Measurements from ENCODE around the gene CDK6.

CDK6 gene

GRCh38 chr7:92627956-92628355 is 208.4 kb downstream of the CDK6 start:
- H3K36me3 ChIP-seq (ENCODE audit: control insufficient read depth in 4 of 4, insufficient read depth in 4 of 4, low read length in 3 of 4): peaks cover 17 to 65% (median 29%) of the 10 kb centered on the region in 4 experiments
- POLR2A ChIA-PET: interaction anchor here (1.0 kb wide), 1 partner anchor 12 kb away, joined by 3 read pairs; no protein-coding TSS in a partner anchor
- WGBS (ENCODE audit: insufficient coverage): 100% methylated on average over 1 of the region's 4 CpGs
- H3K9me3 ChIP-seq (ENCODE audit: control extremely low read depth in 1 of 5, control insufficient read depth in 4 of 5, insufficient read depth in 2 of 5, low read depth in 1 of 5, low read length in 4 of 5): peaks cover 0 to 24% (median 0%) of the 10 kb centered on the region in 5 experiments
- no peak for DNase-seq
- no peak overlapping the region for H3K4me3 ChIP-seq (ENCODE audit: control insufficient read depth in 1 of 7, extremely low read depth in 1 of 7, insufficient read depth in 4 of 7, low read depth in 2 of 7, low read length in 6 of 7)
- CTCF ChIA-PET: no interaction called here
- H3K27me3 ChIP-seq (replicated peaks in 2 of 5; ENCODE audit: control insufficient read depth in 4 of 5, insufficient read depth in 5 of 5, low read length in 4 of 5): no peaks in the 10 kb centered on the region
- no peak overlapping the region for H3K27ac ChIP-seq (ENCODE audit: insufficient read depth in 1 of 2, low read depth in 1 of 2, low read length in 2 of 2, poor library complexity in 1 of 2, severe bottlenecking in 2 of 2)
- peaks cover 22 to 64% (median 45%) of the 10 kb centered on the region in 4 experiments for H3K4me1 ChIP-seq (ENCODE audit: control extremely low read depth in 1 of 4, control insufficient read depth in 4 of 4, insufficient read depth in 4 of 4, low read length in 3 of 4)

GRCh38 chr7:92626281-92626809 is 210.0 kb downstream of the CDK6 start:
- peaks cover 23 to 64% (median 45%) of the 10 kb centered on the region in 4 experiments for H3K4me1 ChIP-seq (ENCODE audit: control extremely low read depth in 1 of 4, control insufficient read depth in 4 of 4, insufficient read depth in 4 of 4, low read length in 3 of 4)
- DNase-seq: no peak
- WGBS (ENCODE audit: insufficient coverage): no CpG with 5 or more reads among the region's 4 CpGs
- H3K36me3 ChIP-seq (ENCODE audit: control insufficient read depth in 4 of 4, insufficient read depth in 4 of 4, low read length in 3 of 4): peaks cover 17 to 76% (median 33%) of the 10 kb centered on the region in 4 experiments
- ChIA-PET CTCF (interaction anchor here (1.2 kb wide), 1 partner anchor 204 kb away, joined by 3 read pairs; no protein-coding TSS in a partner anchor), POLR2A (no interaction called here)
- H3K9me3 ChIP-seq (ENCODE audit: control extremely low read depth in 1 of 5, control insufficient read depth in 4 of 5, insufficient read depth in 2 of 5, low read depth in 1 of 5, low read length in 4 of 5): peaks cover 0 to 24% (median 0%) of the 10 kb centered on the region in 5 experiments
- H3K4me3 ChIP-seq (ENCODE audit: control insufficient read depth in 1 of 7, extremely low read depth in 1 of 7, insufficient read depth in 4 of 7, low read depth in 2 of 7, low read length in 6 of 7): no peak overlapping the region
- peak overlapping the region; percentile 53 to 75 for H3K27ac ChIP-seq (ENCODE audit: insufficient read depth in 1 of 2, low read depth in 1 of 2, low read length in 2 of 2, poor library complexity in 1 of 2, severe bottlenecking in 2 of 2)
- no peaks in the 10 kb centered on the region for H3K27me3 ChIP-seq (replicated peaks in 2 of 5; ENCODE audit: control insufficient read depth in 4 of 5, insufficient read depth in 5 of 5, low read length in 4 of 5)

DNA sequence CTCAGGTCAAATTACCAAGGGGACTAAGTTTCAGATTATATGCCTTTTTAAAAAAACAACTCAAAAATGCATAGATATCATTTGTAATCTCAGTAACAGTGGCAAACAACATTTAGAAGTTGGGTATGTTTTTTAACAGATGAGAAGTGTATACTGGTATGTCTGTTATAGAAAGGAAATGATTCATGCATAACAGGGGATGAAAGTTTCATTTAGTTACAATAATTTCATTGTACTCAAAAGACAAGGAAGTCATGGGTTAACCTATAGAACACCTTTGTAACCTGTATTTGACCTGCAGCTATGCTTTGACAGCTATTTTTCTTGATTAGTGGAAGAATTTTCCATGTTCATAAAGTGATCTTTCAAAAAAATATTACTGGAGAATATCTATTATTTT is 210.8 kb downstream of the CDK6 start:
- peak in 2 of 3 donors; percentile 55 to 76 for DNase-seq
- Histone ChIP-seq H3K4me1 (ENCODE audit: control extremely low read depth in 1 of 4, control insufficient read depth in 4 of 4, insufficient read depth in 4 of 4, low read length in 3 of 4) (peaks cover 21 to 63% (median 43%) of the 10 kb centered on the region in 4 experiments), H3K9me3 (ENCODE audit: control extremely low read depth in 1 of 5, control insufficient read depth in 4 of 5, insufficient read depth in 2 of 5, low read depth in 1 of 5, low read length in 4 of 5) (peaks cover 0 to 24% (median 0%) of the 10 kb centered on the region in 5 experiments), H3K27ac (ENCODE audit: insufficient read depth in 1 of 2, low read depth in 1 of 2, low read length in 2 of 2, poor library complexity in 1 of 2, severe bottlenecking in 2 of 2) (peak overlapping the region; percentile 53 to 75), H3K27me3 (replicated peaks in 2 of 5; ENCODE audit: control insufficient read depth in 4 of 5, insufficient read depth in 5 of 5, low read length in 4 of 5) (no peaks in the 10 kb centered on the region), H3K36me3 (ENCODE audit: control insufficient read depth in 4 of 4, insufficient read depth in 4 of 4, low read length in 3 of 4) (peaks cover 17 to 71% (median 36%) of the 10 kb centered on the region in 4 experiments), H3K4me3 (ENCODE audit: control insufficient read depth in 1 of 7, extremely low read depth in 1 of 7, insufficient read depth in 4 of 7, low read depth in 2 of 7, low read length in 6 of 7) (peak overlapping the region in 1 of 7 experiments; percentile 36)
- POLR2A ChIA-PET: no interaction called here
- CTCF ChIA-PET: interaction anchor here (0.9 to 1.4 kb wide), 4 partner anchors 8 to 207 kb away, joined by 3 to 5 read pairs (median 3); no protein-coding TSS in a partner anchor

DNA sequence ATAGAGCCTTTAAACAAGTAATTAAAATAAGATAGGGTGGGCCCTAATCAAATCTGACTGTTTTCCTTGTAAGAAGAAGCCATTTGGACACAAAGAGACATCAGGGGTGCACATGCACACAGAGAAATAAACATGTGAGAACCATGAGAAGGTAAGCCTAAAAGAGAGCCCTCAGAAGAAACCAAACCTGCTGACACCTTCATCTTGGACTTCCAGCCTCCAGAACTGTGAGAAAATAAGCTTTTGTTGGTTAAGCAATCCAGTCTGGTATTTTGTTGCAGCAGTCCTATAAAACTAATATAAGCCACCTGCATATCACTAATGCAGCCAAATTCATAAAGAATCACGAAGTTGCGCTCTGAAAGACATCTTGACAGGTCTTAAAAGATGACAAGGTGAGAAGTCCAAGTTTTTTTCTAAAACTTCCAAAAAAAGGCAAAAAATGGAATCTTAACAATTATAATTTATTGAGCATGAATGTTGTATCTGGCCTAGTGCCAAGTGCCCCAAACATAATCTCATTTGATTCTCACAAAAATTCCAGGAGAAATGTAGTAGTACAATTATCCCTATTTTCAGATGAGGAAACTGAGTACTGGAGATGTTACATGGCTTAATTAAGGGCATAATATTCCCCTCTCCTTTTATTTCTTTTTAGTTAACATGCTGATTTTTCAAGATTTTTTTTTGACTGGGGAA is 211.9 kb downstream of the CDK6 start:
- ChIA-PET CTCF (interaction anchor here (0.6 to 1.4 kb wide), 6 partner anchors 9 to 207 kb away, joined by 3 to 5 read pairs (median 3); no protein-coding TSS in a partner anchor), POLR2A (no interaction called here)

GRCh38 chr7:92623544-92623943 is 212.8 kb downstream of the CDK6 start:
- POLR2A ChIA-PET: no interaction called here
- WGBS (ENCODE audit: insufficient coverage): no CpG with 5 or more reads among the region's 1 CpG
- peaks cover 0 to 14% (median 0%) of the 10 kb centered on the region in 5 experiments for H3K9me3 ChIP-seq (ENCODE audit: control extremely low read depth in 1 of 5, control insufficient read depth in 4 of 5, insufficient read depth in 2 of 5, low read depth in 1 of 5, low read length in 4 of 5)
- peaks cover 20 to 65% (median 43%) of the 10 kb centered on the region in 4 experiments for H3K4me1 ChIP-seq (ENCODE audit: control extremely low read depth in 1 of 4, control insufficient read depth in 4 of 4, insufficient read depth in 4 of 4, low read length in 3 of 4)
- DNase-seq: no peak
- CTCF ChIA-PET: no interaction called here
- no peaks in the 10 kb centered on the region for H3K27me3 ChIP-seq (replicated peaks in 2 of 5; ENCODE audit: control insufficient read depth in 4 of 5, insufficient read depth in 5 of 5, low read length in 4 of 5)
- no peak overlapping the region for H3K4me3 ChIP-seq (ENCODE audit: control insufficient read depth in 1 of 7, extremely low read depth in 1 of 7, insufficient read depth in 4 of 7, low read depth in 2 of 7, low read length in 6 of 7)
- H3K36me3 ChIP-seq (ENCODE audit: control insufficient read depth in 4 of 4, insufficient read depth in 4 of 4, low read length in 3 of 4): peaks cover 11 to 66% (median 35%) of the 10 kb centered on the region in 4 experiments
- H3K27ac ChIP-seq (ENCODE audit: insufficient read depth in 1 of 2, low read depth in 1 of 2, low read length in 2 of 2, poor library complexity in 1 of 2, severe bottlenecking in 2 of 2): peak overlapping the region in 1 of 2 experiments; percentile 77

More for the DNA sequence above, 211.9 kb downstream of the CDK6 start:
- peaks cover 17 to 68% (median 37%) of the 10 kb centered on the region in 4 experiments for H3K36me3 ChIP-seq (ENCODE audit: control insufficient read depth in 4 of 4, insufficient read depth in 4 of 4, low read length in 3 of 4)
- no peak for DNase-seq
- H3K4me3 ChIP-seq (ENCODE audit: control insufficient read depth in 1 of 7, extremely low read depth in 1 of 7, insufficient read depth in 4 of 7, low read depth in 2 of 7, low read length in 6 of 7): peak overlapping the region in 1 of 7 experiments; percentile 25
- peak overlapping the region in 1 of 2 experiments; percentile 75 for H3K27ac ChIP-seq (ENCODE audit: insufficient read depth in 1 of 2, low read depth in 1 of 2, low read length in 2 of 2, poor library complexity in 1 of 2, severe bottlenecking in 2 of 2)
- no CpG with 5 or more reads among the region's 2 CpGs for WGBS (ENCODE audit: insufficient coverage)
- H3K27me3 ChIP-seq (replicated peaks in 2 of 5; ENCODE audit: control insufficient read depth in 4 of 5, insufficient read depth in 5 of 5, low read length in 4 of 5): no peaks in the 10 kb centered on the region
- peaks cover 20 to 61% (median 43%) of the 10 kb centered on the region in 4 experiments for H3K4me1 ChIP-seq (ENCODE audit: control extremely low read depth in 1 of 4, control insufficient read depth in 4 of 4, insufficient read depth in 4 of 4, low read length in 3 of 4)
- H3K9me3 ChIP-seq (ENCODE audit: control extremely low read depth in 1 of 5, control insufficient read depth in 4 of 5, insufficient read depth in 2 of 5, low read depth in 1 of 5, low read length in 4 of 5): peaks cover 0 to 20% (median 0%) of the 10 kb centered on the region in 5 experiments

DNA sequence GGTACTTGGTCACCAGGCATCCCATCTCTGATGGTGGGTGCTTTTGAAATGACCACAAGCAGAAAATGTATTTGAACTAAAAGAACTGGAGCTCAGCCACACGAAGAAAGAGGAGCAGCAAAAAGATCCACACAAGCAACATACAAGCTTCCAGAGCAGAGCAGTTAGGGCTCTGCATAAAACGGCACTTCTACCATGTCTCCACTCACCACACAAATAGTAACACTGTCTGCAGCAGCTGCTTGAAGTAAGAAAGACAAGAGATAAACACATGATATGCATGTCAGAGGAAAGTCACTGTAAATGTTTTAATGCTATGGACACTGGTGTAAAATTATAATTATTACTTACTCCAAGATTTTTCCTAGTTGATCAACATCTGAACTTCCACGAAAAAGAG is 213.7 kb downstream of the CDK6 start:
- H3K4me1 ChIP-seq (ENCODE audit: control extremely low read depth in 1 of 4, control insufficient read depth in 4 of 4, insufficient read depth in 4 of 4, low read length in 3 of 4): peaks cover 20 to 67% (median 43%) of the 10 kb centered on the region in 4 experiments
- peak overlapping the region; percentile 18 to 77 for H3K27ac ChIP-seq (ENCODE audit: insufficient read depth in 1 of 2, low read depth in 1 of 2, low read length in 2 of 2, poor library complexity in 1 of 2, severe bottlenecking in 2 of 2)
- no peak for DNase-seq
- H3K9me3 ChIP-seq (ENCODE audit: control extremely low read depth in 1 of 5, control insufficient read depth in 4 of 5, insufficient read depth in 2 of 5, low read depth in 1 of 5, low read length in 4 of 5): peaks cover 0 to 8% (median 0%) of the 10 kb centered on the region in 5 experiments
- CTCF ChIA-PET: interaction anchor here (0.6 to 4.0 kb wide), 9 partner anchors 11 to 215 kb away, joined by 3 to 26 read pairs (median 9); no protein-coding TSS in a partner anchor
- 89% methylated on average over 1 of the region's 3 CpGs for WGBS (ENCODE audit: insufficient coverage)
- POLR2A ChIA-PET: interaction anchor here (0.6 to 3.9 kb wide), 3 partner anchors 22 to 211 kb away, joined by 3 to 19 read pairs (median 3); no protein-coding TSS in a partner anchor
- peaks cover 11 to 66% (median 36%) of the 10 kb centered on the region in 4 experiments for H3K36me3 ChIP-seq (ENCODE audit: control insufficient read depth in 4 of 4, insufficient read depth in 4 of 4, low read length in 3 of 4)
- H3K4me3 ChIP-seq (ENCODE audit: control insufficient read depth in 1 of 7, extremely low read depth in 1 of 7, insufficient read depth in 4 of 7, low read depth in 2 of 7, low read length in 6 of 7): no peak overlapping the region
- H3K27me3 ChIP-seq (replicated peaks in 2 of 5; ENCODE audit: control insufficient read depth in 4 of 5, insufficient read depth in 5 of 5, low read length in 4 of 5): no peaks in the 10 kb centered on the region

All from common myeloid progenitor, CD34-positive (primary cell).